GM13977 (cell line): ENCODE measurements around the gene PRELID2.

ENCODE experiments used
- DNase-seq: peaks from one replicate; pipeline ENCODE4 v3.0.0; 2012; ENCODE audit warnings: low spot score
- in situ Hi-C: fragments of 300-500 bp; cut with MboI; formaldehyde crosslinking; loops from one replicate; pipeline ENCODE4 v1.12.0; 2022; ENCODE audit warnings: low sequenced_read_pairs, low pct_unique_long_range_greater_than_20kb, mixed read lengths, inconsistent platforms; ENCODE audit not compliant: unreplicated experiment
- TF ChIP-seq, protein P1 (sequence below): IDR thresholded peaks from 2 replicates; pipeline ENCODE4 v1.5.1; 2012; ENCODE audit warnings: mild to moderate bottlenecking, control low read depth; ENCODE audit not compliant: insufficient read depth; ENCODE audit errors: extremely low read depth, missing control alignments

Gene PRELID2

DNA sequence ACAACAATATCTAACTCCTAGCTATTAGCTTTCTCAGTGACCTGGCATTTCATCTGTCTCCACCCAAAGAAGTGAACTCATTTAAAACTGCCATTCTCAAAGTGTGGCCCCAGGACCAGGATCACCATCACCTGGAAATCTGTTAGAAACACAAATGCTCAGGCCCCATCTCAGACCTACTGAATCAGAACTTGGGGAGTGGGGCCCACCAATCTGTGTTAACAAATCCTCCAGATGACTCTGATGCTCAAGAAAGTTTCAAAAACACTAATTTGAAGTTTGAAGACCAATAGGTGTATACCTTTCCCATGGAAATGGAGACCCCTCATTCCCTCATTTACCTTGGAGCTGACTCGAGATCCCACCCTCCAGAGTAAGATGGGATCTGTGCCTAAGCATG lies 72.3 kb downstream of the PRELID2 start:
- no peak for DNase-seq
- TF ChIP-seq, protein P1, sequence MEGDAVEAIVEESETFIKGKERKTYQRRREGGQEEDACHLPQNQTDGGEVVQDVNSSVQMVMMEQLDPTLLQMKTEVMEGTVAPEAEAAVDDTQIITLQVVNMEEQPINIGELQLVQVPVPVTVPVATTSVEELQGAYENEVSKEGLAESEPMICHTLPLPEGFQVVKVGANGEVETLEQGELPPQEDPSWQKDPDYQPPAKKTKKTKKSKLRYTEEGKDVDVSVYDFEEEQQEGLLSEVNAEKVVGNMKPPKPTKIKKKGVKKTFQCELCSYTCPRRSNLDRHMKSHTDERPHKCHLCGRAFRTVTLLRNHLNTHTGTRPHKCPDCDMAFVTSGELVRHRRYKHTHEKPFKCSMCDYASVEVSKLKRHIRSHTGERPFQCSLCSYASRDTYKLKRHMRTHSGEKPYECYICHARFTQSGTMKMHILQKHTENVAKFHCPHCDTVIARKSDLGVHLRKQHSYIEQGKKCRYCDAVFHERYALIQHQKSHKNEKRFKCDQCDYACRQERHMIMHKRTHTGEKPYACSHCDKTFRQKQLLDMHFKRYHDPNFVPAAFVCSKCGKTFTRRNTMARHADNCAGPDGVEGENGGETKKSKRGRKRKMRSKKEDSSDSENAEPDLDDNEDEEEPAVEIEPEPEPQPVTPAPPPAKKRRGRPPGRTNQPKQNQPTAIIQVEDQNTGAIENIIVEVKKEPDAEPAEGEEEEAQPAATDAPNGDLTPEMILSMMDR = no peak
- in situ Hi-C loops = no loop called here

GRCh38 chr5:145761254-145761653 lies 73.9 kb downstream of the PRELID2 start:
- no peak for DNase-seq
- in situ Hi-C loops = no loop called here
- TF ChIP-seq, protein P1 = no peak

DNA sequence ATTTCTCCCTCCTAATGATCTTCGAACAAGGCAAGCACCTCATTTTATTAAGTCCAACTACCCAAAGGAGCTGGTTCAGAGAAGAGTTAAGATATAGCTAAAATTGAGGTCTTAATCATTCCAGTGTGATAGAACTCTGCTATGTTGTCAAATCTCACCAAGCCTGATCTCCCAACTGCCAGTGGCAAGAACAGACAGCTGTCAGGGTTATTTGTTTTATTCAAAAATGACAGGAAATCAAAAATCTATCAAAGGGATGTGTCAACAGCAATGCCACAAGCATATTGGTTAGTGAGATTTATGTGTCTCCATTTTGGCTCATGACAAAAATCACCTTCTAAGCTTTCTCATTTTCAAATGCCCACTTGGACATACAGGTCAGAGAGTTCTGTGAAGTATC lies 74.5 kb downstream of the PRELID2 start:
- TF ChIP-seq, protein P1 = no peak
- in situ Hi-C loops = no loop called here
- no peak for DNase-seq

DNA sequence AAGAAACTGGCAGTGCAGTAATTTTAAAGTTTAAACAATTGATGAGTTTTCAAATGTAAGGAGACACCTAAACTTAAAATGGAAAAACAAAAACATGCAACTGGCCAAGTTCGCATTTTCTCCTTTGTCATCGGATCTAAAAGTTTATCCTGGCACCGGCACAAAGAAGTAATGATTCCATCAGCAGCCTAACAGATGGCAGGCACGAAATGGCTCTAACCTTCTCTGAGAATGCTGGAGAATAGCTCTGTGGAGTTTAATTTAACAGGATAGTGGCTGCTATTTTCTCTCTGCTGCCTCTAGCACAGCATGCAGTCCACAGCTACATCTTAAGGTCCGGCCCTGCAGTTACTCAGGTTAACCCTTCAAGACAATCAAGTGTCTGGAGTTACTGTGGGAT lies 82.2 kb downstream of the PRELID2 start:
- in situ Hi-C loops = no loop called here
- DNase-seq = no peak
- TF ChIP-seq, protein P1 = no peak

GRCh38 chr5:145752534-145752933 lies 82.6 kb downstream of the PRELID2 start:
- no peak for DNase-seq
- in situ Hi-C loops = no loop called here
- TF ChIP-seq, protein P1 = no peak

GRCh38 chr5:145750199-145750598 lies 84.9 kb downstream of the PRELID2 start:
- in situ Hi-C loops = no loop called here
- TF ChIP-seq, protein P1 = no peak
- no peak for DNase-seq
